ENCODE data around the gene MAPKAPK3.

MAPKAPK3 gene

GRCh38 chr3:50600841-50601591, 15.9 kb upstream of the MAPKAPK3 start:
- peaks cover 12% of the 10 kb centered on the region for H3K79me1 ChIP-seq (ENCODE audit: low read length)
- H3K4me2 ChIP-seq (ENCODE audit: low read length), result no peak overlapping the region
- H3K9me3 ChIP-seq (ENCODE audit: insufficient read depth, low read depth, low read length), result no peaks in the 10 kb centered on the region
- peak overlapping the region; percentile 5 for H2BK5ac ChIP-seq (ENCODE audit: low read depth, low read length, poor library complexity)
- H3K23ac ChIP-seq (ENCODE audit: low read length), result no peak overlapping the region
- H3K27ac ChIP-seq (ENCODE audit: low read depth, low read length), result no peak overlapping the region
- no peaks in the 10 kb centered on the region for H3K36me3 ChIP-seq (ENCODE audit: control insufficient read depth in 1 of 2, insufficient read depth in 2 of 2, low read length in 2 of 2)
- H3K18ac ChIP-seq (ENCODE audit: low read length), result peak overlapping the region; percentile 30
- peak overlapping the region; percentile 65 for H3K14ac ChIP-seq (ENCODE audit: low read length)
- H3K27me3 ChIP-seq (ENCODE audit: insufficient read depth, low read length), result no peaks in the 10 kb centered on the region
- no CpG with 5 or more reads among the region's 14 CpGs for WGBS (ENCODE audit: extremely low coverage, insufficient coverage, insufficient read length)
- peak overlapping the region; percentile 59 for H2BK12ac ChIP-seq (ENCODE audit: low read length)
- H4K91ac ChIP-seq (ENCODE audit: low read depth, low read length), result peak overlapping the region; percentile 79
- peak overlapping the region; percentile 30 for H2AFZ ChIP-seq (ENCODE audit: insufficient read depth, low read length, poor library complexity)
- H3K4ac ChIP-seq (ENCODE audit: low read depth, low read length), result no peak overlapping the region
- H2BK120ac ChIP-seq (ENCODE audit: insufficient read depth, low read length, poor library complexity), result peak overlapping the region; percentile 46
- H3K4me3 ChIP-seq (ENCODE audit: low read depth, low read length), result no peak overlapping the region
- H3K79me2 ChIP-seq (ENCODE audit: control insufficient read depth, insufficient read depth, low read length, poor library complexity), result peaks cover 2% of the 10 kb centered on the region
- H2AK5ac ChIP-seq (ENCODE audit: low read length), result peak overlapping the region; percentile 80
- H4K12ac ChIP-seq (ENCODE audit: low read depth, low read length), result peak overlapping the region; percentile 40
- no peak overlapping the region for H3K9ac ChIP-seq (ENCODE audit: low read length)
- H4K8ac ChIP-seq (ENCODE audit: low read depth, low read length), result peak overlapping the region; percentile 81
- peak; percentile 34 to 35 for DNase-seq
- peaks cover 24 to 29% of the 10 kb centered on the region in 2 experiments for H3K4me1 ChIP-seq (ENCODE audit: control insufficient read depth in 1 of 2, insufficient read depth in 2 of 2, low read length in 2 of 2)

- no peak overlapping the region for H3K9ac ChIP-seq (ENCODE audit: low read length)
- no peak overlapping the region for H2AFZ ChIP-seq (ENCODE audit: insufficient read depth, low read length, poor library complexity)
- H3K27me3 ChIP-seq (ENCODE audit: insufficient read depth, low read length), result no peaks in the 10 kb centered on the region
- no peak overlapping the region for H3K4me2 ChIP-seq (ENCODE audit: low read length)
- H3K4ac ChIP-seq (ENCODE audit: low read depth, low read length), result no peak overlapping the region
- peak overlapping the region; percentile 65 for H2AK5ac ChIP-seq (ENCODE audit: low read length)
- no peak overlapping the region for H2BK5ac ChIP-seq (ENCODE audit: low read depth, low read length, poor library complexity)
- H2BK120ac ChIP-seq (ENCODE audit: insufficient read depth, low read length, poor library complexity), result peak overlapping the region; percentile 39
- H3K36me3 ChIP-seq (ENCODE audit: control insufficient read depth in 1 of 2, insufficient read depth in 2 of 2, low read length in 2 of 2), result peaks cover 9 to 13% of the 10 kb centered on the region in 2 experiments
- H3K4me3 ChIP-seq (ENCODE audit: low read depth, low read length), result no peak overlapping the region
- peak overlapping the region; percentile 7 for H2BK12ac ChIP-seq (ENCODE audit: low read length)
- no peaks in the 10 kb centered on the region for H3K9me3 ChIP-seq (ENCODE audit: insufficient read depth, low read depth, low read length)
- DNase-seq, result peak; percentile 34 to 64
- no peak overlapping the region for H3K23ac ChIP-seq (ENCODE audit: low read length)
- H3K18ac ChIP-seq (ENCODE audit: low read length), result peak overlapping the region; percentile 28
- H4K8ac ChIP-seq (ENCODE audit: low read depth, low read length), result peak overlapping the region; percentile 51
- no CpG with 5 or more reads among the region's 9 CpGs for WGBS (ENCODE audit: extremely low coverage, insufficient coverage, insufficient read length)
- peak overlapping the region; percentile 73 for H4K91ac ChIP-seq (ENCODE audit: low read depth, low read length)
- peaks cover 12% of the 10 kb centered on the region for H3K79me1 ChIP-seq (ENCODE audit: low read length)
- no peak overlapping the region for H3K27ac ChIP-seq (ENCODE audit: low read depth, low read length)
- H4K12ac ChIP-seq (ENCODE audit: low read depth, low read length), result no peak overlapping the region
- H3K14ac ChIP-seq (ENCODE audit: low read length), result no peak overlapping the region
- peaks cover 24 to 29% of the 10 kb centered on the region in 2 experiments for H3K4me1 ChIP-seq (ENCODE audit: control insufficient read depth in 1 of 2, insufficient read depth in 2 of 2, low read length in 2 of 2)
- peaks cover 2% of the 10 kb centered on the region for H3K79me2 ChIP-seq (ENCODE audit: control insufficient read depth, insufficient read depth, low read length, poor library complexity)
Measured at GRCh38 chr3:50602595-50603191, 14.3 kb upstream of the MAPKAPK3 start.

- Histone ChIP-seq H3K4me2 (ENCODE audit: low read length) (no peak overlapping the region), H3K9ac (ENCODE audit: low read length) (no peak overlapping the region), H2BK120ac (ENCODE audit: insufficient read depth, low read length, poor library complexity) (no peak overlapping the region), H3K4me1 (ENCODE audit: control insufficient read depth in 1 of 2, insufficient read depth in 2 of 2, low read length in 2 of 2) (peaks cover 24 to 29% of the 10 kb centered on the region in 2 experiments), H3K79me1 (ENCODE audit: low read length) (peaks cover 12% of the 10 kb centered on the region), H3K4me3 (ENCODE audit: low read depth, low read length) (no peak overlapping the region), H3K27me3 (ENCODE audit: insufficient read depth, low read length) (no peaks in the 10 kb centered on the region), H4K91ac (ENCODE audit: low read depth, low read length) (peak overlapping the region; percentile 6), H3K79me2 (ENCODE audit: control insufficient read depth, insufficient read depth, low read length, poor library complexity) (peaks cover 2% of the 10 kb centered on the region), H3K23ac (ENCODE audit: low read length) (no peak overlapping the region), H3K18ac (ENCODE audit: low read length) (no peak overlapping the region), H3K4ac (ENCODE audit: low read depth, low read length) (no peak overlapping the region), H2BK5ac (ENCODE audit: low read depth, low read length, poor library complexity) (no peak overlapping the region), H4K8ac (ENCODE audit: low read depth, low read length) (no peak overlapping the region), H3K36me3 (ENCODE audit: control insufficient read depth in 1 of 2, insufficient read depth in 2 of 2, low read length in 2 of 2) (peaks cover 14% of the 10 kb centered on the region in 2 experiments), H2AK5ac (ENCODE audit: low read length) (no peak overlapping the region), H4K12ac (ENCODE audit: low read depth, low read length) (no peak overlapping the region), H3K14ac (ENCODE audit: low read length) (no peak overlapping the region), H2BK12ac (ENCODE audit: low read length) (no peak overlapping the region), H3K9me3 (ENCODE audit: insufficient read depth, low read depth, low read length) (no peaks in the 10 kb centered on the region), H2AFZ (ENCODE audit: insufficient read depth, low read length, poor library complexity) (no peak overlapping the region), H3K27ac (ENCODE audit: low read depth, low read length) (no peak overlapping the region)
- no peak for DNase-seq
- WGBS (ENCODE audit: extremely low coverage, insufficient coverage, insufficient read length), result no CpG with 5 or more reads among the region's 4 CpGs
Measured at GRCh38 chr3:50603261-50604109, 13.5 kb upstream of the MAPKAPK3 start.

- Histone ChIP-seq H4K12ac (ENCODE audit: low read depth, low read length) (no peak overlapping the region), H3K14ac (ENCODE audit: low read length) (no peak overlapping the region), H2BK12ac (ENCODE audit: low read length) (no peak overlapping the region), H2AK5ac (ENCODE audit: low read length) (no peak overlapping the region), H3K4me3 (ENCODE audit: low read depth, low read length) (no peak overlapping the region), H2AFZ (ENCODE audit: insufficient read depth, low read length, poor library complexity) (no peak overlapping the region), H3K9me3 (ENCODE audit: insufficient read depth, low read depth, low read length) (no peaks in the 10 kb centered on the region), H2BK5ac (ENCODE audit: low read depth, low read length, poor library complexity) (no peak overlapping the region), H3K4me1 (ENCODE audit: control insufficient read depth in 1 of 2, insufficient read depth in 2 of 2, low read length in 2 of 2) (peaks cover 24 to 28% of the 10 kb centered on the region in 2 experiments), H3K27ac (ENCODE audit: low read depth, low read length) (no peak overlapping the region), H3K79me2 (ENCODE audit: control insufficient read depth, insufficient read depth, low read length, poor library complexity) (peaks cover 2% of the 10 kb centered on the region), H3K9ac (ENCODE audit: low read length) (no peak overlapping the region), H2BK120ac (ENCODE audit: insufficient read depth, low read length, poor library complexity) (no peak overlapping the region), H3K79me1 (ENCODE audit: low read length) (peaks cover 12% of the 10 kb centered on the region), H3K27me3 (ENCODE audit: insufficient read depth, low read length) (no peaks in the 10 kb centered on the region), H3K4ac (ENCODE audit: low read depth, low read length) (no peak overlapping the region), H3K4me2 (ENCODE audit: low read length) (no peak overlapping the region), H3K18ac (ENCODE audit: low read length) (no peak overlapping the region), H4K8ac (ENCODE audit: low read depth, low read length) (no peak overlapping the region), H3K36me3 (ENCODE audit: control insufficient read depth in 1 of 2, insufficient read depth in 2 of 2, low read length in 2 of 2) (peaks cover 14% of the 10 kb centered on the region in 2 experiments), H3K23ac (ENCODE audit: low read length) (no peak overlapping the region), H4K91ac (ENCODE audit: low read depth, low read length) (no peak overlapping the region)
- DNase-seq, result no peak
- WGBS (ENCODE audit: extremely low coverage, insufficient coverage, insufficient read length), result no CpG with 5 or more reads among the region's 5 CpGs
Measured at GRCh38 chr3:50604110-50604621, 12.8 kb upstream of the MAPKAPK3 start.
